ENCODE measurements around the gene TFDP1.
"Not testable (repeated sequence)": the region's sequence is repeated elsewhere in the genome, so short reads cannot be mapped to it uniquely, and the experiment has no call there.

Gene TFDP1

GRCh38 chr13:113611996-113612395 is 27.4 kb downstream of the TFDP1 start:
- Histone ChIP-seq H3K4me1 (ENCODE audit: insufficient read depth, low read length) (peaks cover 8% of the 10 kb centered on the region), H3K4me3 (ENCODE audit: low read length) (no peak overlapping the region), H3K27me3 (ENCODE audit: insufficient read depth, low read length) (no peaks in the 10 kb centered on the region), H3K9me3 (ENCODE audit: low read length) (no peaks in the 10 kb centered on the region), H3K36me3 (ENCODE audit: insufficient read depth, low read length) (peaks cover 44% of the 10 kb centered on the region), H2AFZ (ENCODE audit: low read depth, low read length) (no peak overlapping the region)

- Histone ChIP-seq H3K36me3 (ENCODE audit: insufficient read depth, low read length) (peaks cover 44% of the 10 kb centered on the region), H3K27me3 (ENCODE audit: insufficient read depth, low read length) (no peaks in the 10 kb centered on the region), H3K4me1 (ENCODE audit: insufficient read depth, low read length) (peaks cover 12% of the 10 kb centered on the region), H3K4me3 (ENCODE audit: low read length) (no peak overlapping the region), H2AFZ (ENCODE audit: low read depth, low read length) (no peak overlapping the region), H3K9me3 (ENCODE audit: low read length) (no peaks in the 10 kb centered on the region)
Measured at GRCh38 chr13:113612607-113613006, 28.1 kb downstream of the TFDP1 start.

GRCh38 chr13:113613789-113614379 is 29.3 kb downstream of the TFDP1 start:
- no peak overlapping the region for H3K4me3 ChIP-seq (ENCODE audit: low read length)
- H3K36me3 ChIP-seq (ENCODE audit: insufficient read depth, low read length): peaks cover 36% of the 10 kb centered on the region
- no peaks in the 10 kb centered on the region for H3K27me3 ChIP-seq (ENCODE audit: insufficient read depth, low read length)
- peaks cover 12% of the 10 kb centered on the region for H3K4me1 ChIP-seq (ENCODE audit: insufficient read depth, low read length)
- H2AFZ ChIP-seq (ENCODE audit: low read depth, low read length): no peak overlapping the region
- no peaks in the 10 kb centered on the region for H3K9me3 ChIP-seq (ENCODE audit: low read length)

GRCh38 chr13:113616281-113616906 is 31.8 kb downstream of the TFDP1 start:
- Histone ChIP-seq H3K36me3 (ENCODE audit: insufficient read depth, low read length) (peaks cover 22% of the 10 kb centered on the region), H3K4me1 (ENCODE audit: insufficient read depth, low read length) (peaks cover 12% of the 10 kb centered on the region), H3K27me3 (ENCODE audit: insufficient read depth, low read length) (no peaks in the 10 kb centered on the region), H2AFZ (ENCODE audit: low read depth, low read length) (no peak overlapping the region), H3K4me3 (ENCODE audit: low read length) (no peak overlapping the region), H3K9me3 (ENCODE audit: low read length) (no peaks in the 10 kb centered on the region)

GRCh38 chr13:113616991-113617749 is 32.6 kb downstream of the TFDP1 start:
- no peak overlapping the region for H3K4me3 ChIP-seq (ENCODE audit: low read length)
- H3K36me3 ChIP-seq (ENCODE audit: insufficient read depth, low read length): peaks cover 18% of the 10 kb centered on the region
- H3K9me3 ChIP-seq (ENCODE audit: low read length): no peaks in the 10 kb centered on the region
- no peaks in the 10 kb centered on the region for H3K27me3 ChIP-seq (ENCODE audit: insufficient read depth, low read length)
- H3K4me1 ChIP-seq (ENCODE audit: insufficient read depth, low read length): peaks cover 12% of the 10 kb centered on the region
- H2AFZ ChIP-seq (ENCODE audit: low read depth, low read length): no peak overlapping the region

GRCh38 chr13:113617961-113618360 is 33.4 kb downstream of the TFDP1 start:
- Histone ChIP-seq H3K4me1 (ENCODE audit: insufficient read depth, low read length) (peaks cover 12% of the 10 kb centered on the region), H3K27me3 (ENCODE audit: insufficient read depth, low read length) (no peaks in the 10 kb centered on the region), H2AFZ (ENCODE audit: low read depth, low read length) (no peak overlapping the region), H3K4me3 (ENCODE audit: low read length) (no peak overlapping the region), H3K9me3 (ENCODE audit: low read length) (peaks cover 3% of the 10 kb centered on the region), H3K36me3 (ENCODE audit: insufficient read depth, low read length) (peaks cover 13% of the 10 kb centered on the region)

DNA sequence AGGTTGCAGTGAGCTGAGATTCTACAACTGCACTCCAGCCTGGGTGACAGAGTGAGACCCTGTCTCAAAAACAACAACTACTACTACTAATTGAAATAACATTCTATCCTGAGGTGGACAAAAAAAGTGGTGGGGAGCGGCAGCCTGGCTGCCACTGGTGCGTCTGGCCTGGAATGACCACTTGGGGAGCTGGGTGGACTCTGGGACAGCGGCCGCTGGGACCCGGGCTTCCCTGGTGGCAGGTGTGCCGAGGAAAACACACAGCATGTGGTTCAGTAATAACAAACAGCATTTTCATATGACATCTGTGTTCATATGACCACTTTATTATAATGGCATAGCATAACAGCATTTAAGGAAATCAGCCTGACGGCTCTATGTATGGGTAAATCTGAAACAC is 33.9 kb downstream of the TFDP1 start:
- H3K9me3 ChIP-seq (ENCODE audit: low read length): peaks cover 4% of the 10 kb centered on the region
- H2AFZ ChIP-seq (ENCODE audit: low read depth, low read length): no peak overlapping the region
- H3K4me1 ChIP-seq (ENCODE audit: insufficient read depth, low read length): peaks cover 12% of the 10 kb centered on the region
- H3K4me3 ChIP-seq (ENCODE audit: low read length): no peak overlapping the region
- no peaks in the 10 kb centered on the region for H3K27me3 ChIP-seq (ENCODE audit: insufficient read depth, low read length)
- H3K36me3 ChIP-seq (ENCODE audit: insufficient read depth, low read length): peaks cover 18% of the 10 kb centered on the region

DNA sequence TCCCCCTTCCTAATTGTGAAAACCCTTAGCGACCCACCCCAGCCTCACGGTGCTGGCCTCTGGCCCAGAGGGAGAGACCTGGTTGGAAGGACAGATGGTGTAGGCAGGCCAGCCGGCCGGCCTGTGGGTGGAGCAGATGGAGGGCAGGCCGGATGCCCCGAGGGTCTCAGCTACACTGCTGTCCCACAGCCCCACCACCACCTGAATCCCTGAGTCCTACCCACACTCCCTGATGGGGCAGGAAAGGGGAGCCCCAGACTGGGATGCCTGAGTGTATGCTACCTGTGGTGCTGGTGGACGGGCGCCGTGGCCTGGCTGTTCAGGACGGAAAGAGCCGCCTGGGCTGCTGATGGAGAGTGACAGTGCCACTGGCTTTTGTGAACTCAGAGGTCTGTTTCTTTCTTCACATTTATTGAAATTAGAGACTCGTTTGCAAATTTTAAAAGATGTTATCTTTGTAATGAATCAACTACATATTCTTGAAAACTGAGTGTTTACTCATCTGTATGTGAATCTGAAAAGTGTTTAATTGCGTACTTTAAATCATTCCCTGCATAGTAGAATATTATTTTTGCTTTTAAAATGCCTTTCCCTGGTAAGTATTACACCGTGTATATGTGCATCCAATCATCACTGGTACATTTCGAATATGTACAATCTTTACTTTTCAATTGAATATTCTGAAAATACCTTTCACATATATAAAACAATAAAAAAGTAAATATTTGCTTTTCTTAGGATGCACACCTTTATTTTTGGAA is 35.7 kb downstream of the TFDP1 start:
- H2AFZ ChIP-seq (ENCODE audit: low read depth, low read length): no peak overlapping the region
- H3K9me3 ChIP-seq (ENCODE audit: low read length): peaks cover 7% of the 10 kb centered on the region
- H3K4me1 ChIP-seq (ENCODE audit: insufficient read depth, low read length): peaks cover 12% of the 10 kb centered on the region
- peaks cover 29% of the 10 kb centered on the region for H3K36me3 ChIP-seq (ENCODE audit: insufficient read depth, low read length)
- H3K4me3 ChIP-seq (ENCODE audit: low read length): no peak overlapping the region
- no peaks in the 10 kb centered on the region for H3K27me3 ChIP-seq (ENCODE audit: insufficient read depth, low read length)

DNA sequence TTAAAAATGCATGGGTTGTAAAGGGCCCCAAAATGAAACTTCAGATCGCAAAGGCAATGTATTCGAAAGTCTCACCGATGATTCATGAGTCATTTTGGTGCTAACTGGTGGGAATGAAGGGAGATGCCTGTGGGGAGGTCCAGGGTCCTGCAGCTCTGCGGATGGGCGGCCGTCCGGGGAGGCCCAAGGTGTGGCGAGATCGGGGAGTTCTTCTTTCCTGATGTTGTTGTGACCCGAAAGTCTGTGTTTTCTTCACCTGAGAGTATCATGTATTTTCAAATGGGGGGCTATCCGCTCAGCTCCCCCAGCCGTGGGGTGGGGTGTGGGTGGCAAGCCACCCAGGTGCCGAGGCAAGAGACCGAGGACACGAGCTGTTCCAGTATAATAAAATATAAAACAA is 36.5 kb downstream of the TFDP1 start:
- no peak overlapping the region for H2AFZ ChIP-seq (ENCODE audit: low read depth, low read length)
- peaks cover 12% of the 10 kb centered on the region for H3K4me1 ChIP-seq (ENCODE audit: insufficient read depth, low read length)
- H3K9me3 ChIP-seq (ENCODE audit: low read length): peaks cover 7% of the 10 kb centered on the region
- peaks cover 27% of the 10 kb centered on the region for H3K36me3 ChIP-seq (ENCODE audit: insufficient read depth, low read length)
- H3K27me3 ChIP-seq (ENCODE audit: insufficient read depth, low read length): no peaks in the 10 kb centered on the region
- H3K4me3 ChIP-seq (ENCODE audit: low read length): no peak overlapping the region

GRCh38 chr13:113621498-113621897 is 36.9 kb downstream of the TFDP1 start:
- H3K36me3 ChIP-seq (ENCODE audit: insufficient read depth, low read length): peaks cover 27% of the 10 kb centered on the region
- H3K4me3 ChIP-seq (ENCODE audit: low read length); H3K4me1 ChIP-seq (ENCODE audit: insufficient read depth, low read length); H3K27me3 ChIP-seq (ENCODE audit: insufficient read depth, low read length); H2AFZ ChIP-seq (ENCODE audit: low read depth, low read length); H3K9me3 ChIP-seq (ENCODE audit: low read length): not testable (repeated sequence)

DNA sequence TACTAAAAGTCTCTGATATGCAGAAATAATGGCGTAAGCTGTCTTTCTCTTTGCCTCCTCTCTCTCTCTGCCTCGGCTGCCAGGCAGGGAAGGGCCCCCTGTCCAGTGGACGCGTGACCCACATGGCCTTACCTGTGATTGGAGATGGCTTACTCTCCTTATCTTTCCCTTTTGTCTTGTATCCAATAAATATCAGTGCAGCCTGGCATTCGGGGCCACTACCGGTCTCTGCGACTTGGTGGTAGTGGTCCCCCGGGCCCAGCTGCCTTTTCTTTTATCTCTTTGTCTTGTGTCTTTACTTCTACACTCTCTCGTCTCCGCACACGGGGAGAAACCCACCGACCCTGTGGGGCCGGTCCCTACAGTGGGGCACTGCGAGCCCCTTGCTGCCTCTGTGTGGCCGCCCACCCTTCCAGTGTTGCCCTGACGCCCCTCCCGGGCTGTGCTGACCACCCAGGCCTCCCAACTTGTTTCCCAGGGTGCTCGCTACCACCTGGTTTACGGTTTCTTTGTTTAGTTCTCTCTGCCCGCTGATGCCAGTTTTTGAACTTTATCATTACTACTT is 37.5 kb downstream of the TFDP1 start:
- H3K4me3 ChIP-seq (ENCODE audit: low read length); H3K9me3 ChIP-seq (ENCODE audit: low read length); H2AFZ ChIP-seq (ENCODE audit: low read depth, low read length); H3K27me3 ChIP-seq (ENCODE audit: insufficient read depth, low read length); H3K4me1 ChIP-seq (ENCODE audit: insufficient read depth, low read length): not testable (repeated sequence)
- peaks cover 28% of the 10 kb centered on the region for H3K36me3 ChIP-seq (ENCODE audit: insufficient read depth, low read length)

GRCh38 chr13:113622791-113623490 is 38.4 kb downstream of the TFDP1 start:
- peaks cover 7% of the 10 kb centered on the region for H3K9me3 ChIP-seq (ENCODE audit: low read length)
- H3K4me1 ChIP-seq (ENCODE audit: insufficient read depth, low read length): no peaks in the 10 kb centered on the region
- H3K4me3 ChIP-seq (ENCODE audit: low read length): no peak overlapping the region
- no peaks in the 10 kb centered on the region for H3K27me3 ChIP-seq (ENCODE audit: insufficient read depth, low read length)
- H2AFZ ChIP-seq (ENCODE audit: low read depth, low read length): no peak overlapping the region
- H3K36me3 ChIP-seq (ENCODE audit: insufficient read depth, low read length): peaks cover 31% of the 10 kb centered on the region
